Erythroblast (primary cell): ENCODE measurements around the gene ARL4A.

Experiments
- GATA1 ChIP-seq: IDR thresholded peaks from 2 replicates; pipeline ENCODE4 v1.6.1; 2011; ENCODE audit warnings: low read depth, mild to moderate bottlenecking, control low read depth, low read length, moderate library complexity
- POLR2A ChIP-seq: IDR thresholded peaks from 2 replicates; pipeline ENCODE4 v1.6.1; 2011; ENCODE audit warnings: mild to moderate bottlenecking, low read length

GRCh38 chr7:12692479-12693259, 5.2 kb downstream of the ARL4A start:
- TF ChIP-seq POLR2A (peak; percentile 70), GATA1 (no peak)
